HCT116 (cell line): ENCODE results near the gene GSKIP.

Source experiments
- CBX3 ChIP-seq: IDR thresholded peaks from 2 replicates; pipeline ENCODE4 v1.6.1; 2012; ENCODE audit warnings: low read depth
- CTCF ChIP-seq, 3 experiments: fragments of 200-600 bp in 1 of 3; sonication (generic) in 1 of 3; IDR thresholded peaks in 2 of 3; conservative IDR thresholded peaks in 1 of 3; 2 replicates each; pipeline ENCODE4 v1.5.1; 2012 to 2017; ENCODE audit warnings: low read depth in 2 of 3, low read length in 2 of 3, antibody characterized with exemption in 1 of 3, borderline replicate concordance in 1 of 3, control low read depth in 1 of 3, mild to moderate bottlenecking in 1 of 3, mixed read lengths in 1 of 3, mixed run types in 1 of 3, moderate library complexity in 1 of 3; ENCODE audit not compliant: insufficient read depth in 1 of 3
- EZH2 ChIP-seq: fragments of 200-600 bp; sonication (generic); IDR thresholded peaks from 2 replicates; pipeline ENCODE4 v1.6.1; 2017; ENCODE audit warnings: antibody characterized with exemption, mixed run types
- POLR2AphosphoS5 ChIP-seq: IDR thresholded peaks from 2 replicates; pipeline ENCODE4 v1.6.1; 2011; ENCODE audit warnings: mild to moderate bottlenecking, low read depth, low read length, moderate library complexity

GRCh38 chr14:96394047-96394815 lies 30.9 kb downstream of the GSKIP start:
- TF ChIP-seq POLR2AphosphoS5 (no peak), CTCF (IDR thresholded peaks at IDR 0.05 in 2 of 3, conservative IDR thresholded peaks at IDR 0.05 in 1 of 3; ENCODE audit: borderline replicate concordance in 1 of 3, insufficient read depth in 1 of 3, low read depth in 2 of 3, low read length in 2 of 3) (no peak), CBX3 (no peak), EZH2 (no peak)
